K562 (cell line): Measurements from ENCODE around the gene NMBR.

Experiments used
- CBFA2T3 ChIP-seq: fragments of 450-650 bp; IDR thresholded peaks from 2 replicates; pipeline ENCODE4 v1.6.1; 2017
- HDAC3 ChIP-seq: fragments of 450-650 bp; IDR thresholded peaks from 2 replicates; pipeline ENCODE4 v1.6.1; 2018; ENCODE audit warnings: borderline replicate concordance, mild to moderate bottlenecking, moderate library complexity; ENCODE audit not compliant: partially characterized antibody
- MYBL2 ChIP-seq, 2 experiments: fragments of 450-650 bp in 1 of 2; sonication (generic) in 1 of 2; formaldehyde crosslinking in 1 of 2; IDR thresholded peaks; 2 replicates each; pipeline versions ENCODE4 v1.6.1 to v1.8.1; 2017 to 2022; ENCODE audit warnings: borderline replicate concordance in 1 of 2, inconsistent platforms in 1 of 2, low read depth in 1 of 2, mild to moderate bottlenecking in 1 of 2, missing genetic modification reagents in 1 of 2, moderate library complexity in 1 of 2
- NELFE ChIP-seq: IDR thresholded peaks from 2 replicates; pipeline ENCODE4 v1.6.1; 2011; ENCODE audit warnings: mild to moderate bottlenecking; ENCODE audit not compliant: insufficient read depth, insufficient read length
- NRF1 ChIP-seq, 2 experiments: fragments of 450-650 bp; IDR thresholded peaks in 1 of 2; conservative IDR thresholded peaks in 1 of 2; 2 replicates each; pipeline ENCODE4 v1.6.1; 2014; ENCODE audit warnings: mild to moderate bottlenecking in 2 of 2
- SAP30 ChIP-seq: fragments of 200-600 bp; sonication (generic); IDR thresholded peaks from 2 replicates; pipeline ENCODE4 v1.6.1; 2012; ENCODE audit warnings: borderline replicate concordance, low read depth, mild to moderate bottlenecking, moderate library complexity, low read length, control low read depth, inconsistent platforms; ENCODE audit not compliant: insufficient read depth, poor library complexity, severe bottlenecking
- SIN3A ChIP-seq, 2 experiments: fragments of 150-350 bp in 1 of 2; IDR thresholded peaks; 2 replicates each; pipeline ENCODE4 v1.6.1; 2011 to 2016; ENCODE audit warnings: borderline replicate concordance in 2 of 2, low read depth in 2 of 2, low read length in 2 of 2, mild to moderate bottlenecking in 2 of 2, moderate library complexity in 2 of 2; ENCODE audit not compliant: control insufficient read depth in 1 of 2
- TF ChIP-seq, protein P1 (sequence below), 3 experiments: IDR thresholded peaks in 2 of 3; conservative IDR thresholded peaks in 1 of 3; 2 replicates each; pipeline ENCODE4 v1.5.1; 2011 to 2012; ENCODE audit warnings: low read length in 3 of 3, mild to moderate bottlenecking in 3 of 3, control low read depth in 2 of 3, improper control_type of control experiment in 1 of 3, inconsistent platforms in 1 of 3, low read depth in 1 of 3, mixed read lengths in 1 of 3, moderate library complexity in 1 of 3; ENCODE audit not compliant: insufficient read depth in 2 of 3

DNA sequence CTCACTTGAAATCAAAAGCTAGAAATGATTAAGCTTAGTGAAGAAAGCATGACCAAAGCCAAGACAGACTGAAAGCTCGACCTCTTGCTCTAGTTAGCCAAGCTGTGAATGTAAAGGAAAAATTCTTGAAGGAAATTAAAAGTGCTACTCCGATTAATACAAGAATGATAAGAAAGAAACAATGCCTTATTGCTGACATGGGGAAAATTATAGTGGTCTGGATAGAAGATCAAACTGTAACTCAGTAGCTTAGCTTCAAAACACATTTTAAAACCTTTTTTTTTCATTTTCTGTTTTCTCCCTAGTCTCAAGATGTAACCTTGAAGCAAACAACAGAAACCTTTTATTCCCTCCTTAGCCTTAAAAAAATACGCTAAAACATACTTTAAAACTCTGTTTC is 25.6 kb downstream of the NMBR start:
- TF ChIP-seq NELFE (no peak), MYBL2 (IDR thresholded peaks at IDR 0.05; ENCODE audit: low read depth) (no peak), MYBL2 (CRISPR knock-in tag; IDR thresholded peaks at IDR 0.05; ENCODE audit: borderline replicate concordance) (no peak), NRF1 (conservative IDR thresholded peaks at IDR 0.05 in 1 of 2, IDR thresholded peaks at IDR 0.05 in 1 of 2) (no peak), CBFA2T3 (no peak), HDAC3 (no peak), SAP30 (no peak), SIN3A (IDR thresholded peaks at IDR 0.05; ENCODE audit: borderline replicate concordance in 2 of 2, control insufficient read depth in 1 of 2, low read depth in 2 of 2, low read length in 2 of 2) (no peak)
- TF ChIP-seq, protein P1, sequence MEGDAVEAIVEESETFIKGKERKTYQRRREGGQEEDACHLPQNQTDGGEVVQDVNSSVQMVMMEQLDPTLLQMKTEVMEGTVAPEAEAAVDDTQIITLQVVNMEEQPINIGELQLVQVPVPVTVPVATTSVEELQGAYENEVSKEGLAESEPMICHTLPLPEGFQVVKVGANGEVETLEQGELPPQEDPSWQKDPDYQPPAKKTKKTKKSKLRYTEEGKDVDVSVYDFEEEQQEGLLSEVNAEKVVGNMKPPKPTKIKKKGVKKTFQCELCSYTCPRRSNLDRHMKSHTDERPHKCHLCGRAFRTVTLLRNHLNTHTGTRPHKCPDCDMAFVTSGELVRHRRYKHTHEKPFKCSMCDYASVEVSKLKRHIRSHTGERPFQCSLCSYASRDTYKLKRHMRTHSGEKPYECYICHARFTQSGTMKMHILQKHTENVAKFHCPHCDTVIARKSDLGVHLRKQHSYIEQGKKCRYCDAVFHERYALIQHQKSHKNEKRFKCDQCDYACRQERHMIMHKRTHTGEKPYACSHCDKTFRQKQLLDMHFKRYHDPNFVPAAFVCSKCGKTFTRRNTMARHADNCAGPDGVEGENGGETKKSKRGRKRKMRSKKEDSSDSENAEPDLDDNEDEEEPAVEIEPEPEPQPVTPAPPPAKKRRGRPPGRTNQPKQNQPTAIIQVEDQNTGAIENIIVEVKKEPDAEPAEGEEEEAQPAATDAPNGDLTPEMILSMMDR (IDR thresholded peaks at IDR 0.05 in 2 of 3, conservative IDR thresholded peaks at IDR 0.05 in 1 of 3; ENCODE audit: insufficient read depth in 2 of 3, low read depth in 1 of 3, low read length in 3 of 3) = no peak
